CD8-positive, alpha-beta memory T cell (primary cell): ENCODE measurements around the gene MORN1. TPM values are rescaled to one million over a fixed set of nuclear protein-coding genes. Genes with fewer than 3 reads are reported as not detected.

Source experiments
- CTCF ChIA-PET: fragments of 350-600 bp; sonication (Branson Sonifier 250); formaldehyde crosslinking; loops from one replicate; lab custom pipeline; 2021; ENCODE audit warnings: antibody characterized with exemption; lab: Charles Lee
- POLR2A ChIA-PET: fragments of 350-600 bp; sonication (Branson Sonifier 250); formaldehyde crosslinking; loops from one replicate; lab custom pipeline; 2021; ENCODE audit warnings: antibody characterized with exemption; lab: Charles Lee
- DNase-seq, 5 donors: peaks; one replicate each; pipeline versions ENCODE4 v3.0.0 to v3.0.0-alpha.2; 2020 to 2022; ENCODE audit warnings: mixed read lengths in 1 of 5
- H3K27ac ChIP-seq: one replicate; pipeline ENCODE4 v1.7.0; 2013; ENCODE audit warnings: low read depth, mild to moderate bottlenecking, low read length, moderate library complexity
- H3K27me3 ChIP-seq: 2 replicates; pipeline ENCODE4 v1.7.0; 2013; ENCODE audit warnings: low read length, mild to moderate bottlenecking; ENCODE audit not compliant: insufficient read depth, poor library complexity, severe bottlenecking
- H3K36me3 ChIP-seq: 2 replicates; pipeline ENCODE4 v1.7.0; 2013; ENCODE audit warnings: mild to moderate bottlenecking, low read length, moderate library complexity; ENCODE audit not compliant: insufficient read depth
- H3K4me1 ChIP-seq: 2 replicates; pipeline ENCODE4 v1.7.0; 2013; ENCODE audit warnings: mild to moderate bottlenecking, low read length, moderate library complexity; ENCODE audit not compliant: insufficient read depth
- H3K4me3 ChIP-seq: 2 replicates; pipeline ENCODE4 v1.7.0; 2013; ENCODE audit warnings: mild to moderate bottlenecking, low read length
- H3K9me3 ChIP-seq: 2 replicates; pipeline ENCODE4 v1.7.0; 2013; ENCODE audit warnings: mild to moderate bottlenecking, low read length
- H3K27ac Mint-ChIP-seq, 8 donors: one replicate each; pipeline ENCODE4 v1.8.0; 2020 to 2021; ENCODE audit warnings: mixed read lengths in 8 of 8, mild to moderate bottlenecking in 6 of 8, inconsistent platforms in 3 of 8, moderate library complexity in 3 of 8
- H3K27me3 Mint-ChIP-seq, 2 donors: one replicate each; pipeline ENCODE4 v1.8.0; 2020 to 2021; ENCODE audit warnings: mixed read lengths in 2 of 2, mild to moderate bottlenecking in 1 of 2, moderate library complexity in 1 of 2
- H3K36me3 Mint-ChIP-seq, 3 donors: one replicate each; pipeline ENCODE4 v1.8.0; 2020 to 2021; ENCODE audit warnings: mixed read lengths in 3 of 3, inconsistent platforms in 1 of 3, mild to moderate bottlenecking in 1 of 3
- H3K4me1 Mint-ChIP-seq, 3 donors: one replicate each; pipeline ENCODE4 v1.8.0; 2020 to 2021; ENCODE audit warnings: mixed read lengths in 3 of 3, inconsistent platforms in 1 of 3, mild to moderate bottlenecking in 1 of 3
- H3K4me3 Mint-ChIP-seq, 7 donors: one replicate each; pipeline ENCODE4 v1.8.0; 2020 to 2021; ENCODE audit warnings: mixed read lengths in 7 of 7, mild to moderate bottlenecking in 6 of 7, moderate library complexity in 4 of 7, inconsistent platforms in 2 of 7
- H3K9me3 Mint-ChIP-seq, 5 donors: one replicate each; pipeline ENCODE4 v1.8.0; 2020 to 2022; ENCODE audit warnings: mixed read lengths in 5 of 5, mild to moderate bottlenecking in 3 of 5, moderate library complexity in 2 of 5, inconsistent platforms in 1 of 5
- polyA plus RNA-seq: library from polyadenylated mRNA; unstranded; fragments of 300-500 nt; fragmentation: Illumina TruSeq; gene quantifications from one replicate; pipeline ENCODE4 v1.2.3, GENCODE V29; 2021
- total RNA-seq, 2 experiments: library from RNA; stranded (reverse); gene quantifications; one replicate each; pipeline ENCODE4 v1.2.3, GENCODE V29; 2021

Gene MORN1
- total and polyA plus RNA-seq, 3 experiments from 2014 or later = 3.3 to 10.4 (median 9.4) TPM

DNA sequence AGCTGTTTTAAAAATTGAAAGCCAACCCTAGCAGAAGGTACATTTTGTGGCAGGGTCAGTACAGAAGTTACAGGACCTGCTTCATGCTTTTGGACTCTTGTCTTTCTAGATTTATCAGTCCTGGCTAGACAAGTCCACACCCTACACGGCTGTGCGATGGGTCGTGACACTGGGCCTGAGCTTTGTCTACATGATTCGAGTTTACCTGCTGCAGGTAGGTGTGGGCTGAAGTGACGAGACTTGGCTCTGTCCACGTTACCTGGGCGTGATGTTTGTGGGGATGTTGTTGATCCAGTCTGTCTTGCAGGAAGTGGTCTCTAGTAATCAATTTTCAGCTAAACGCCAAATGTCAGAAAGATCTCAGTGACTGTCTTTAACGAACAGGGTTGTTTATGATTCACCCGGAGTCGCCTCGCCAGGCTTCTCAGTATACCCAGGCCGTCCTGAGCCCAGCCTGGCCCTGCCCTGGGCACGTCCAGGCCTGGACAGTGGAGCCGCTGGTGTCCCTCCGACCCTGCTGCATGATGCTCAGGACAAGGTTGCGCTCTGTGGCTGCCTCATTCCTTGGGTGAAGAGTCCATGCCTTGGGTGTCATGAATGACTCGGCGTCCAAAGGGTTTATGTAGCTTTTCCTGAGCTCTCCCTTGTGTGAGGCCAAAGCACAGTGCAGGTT lies 5.8 kb upstream of the MORN1 start:
- no peaks in the 10 kb centered on the region for H3K9me3 Mint-ChIP-seq
- H3K4me1 Mint-ChIP-seq = peaks cover 32 to 60% (median 49%) of the 10 kb centered on the region in 3 donors
- H3K4me1 ChIP-seq = peaks cover 26% of the 10 kb centered on the region
- ChIA-PET POLR2A (no interaction called here), CTCF (interaction anchor here (1.6 kb wide), 1 partner anchor 202 kb away, joined by 6 read pairs; the partner anchor contains the start of gene FAAP20)
- DNase-seq = no peak
- peaks cover 61% of the 10 kb centered on the region for H3K36me3 ChIP-seq
- no peaks in the 10 kb centered on the region for H3K27me3 Mint-ChIP-seq
- peak overlapping the region in 4 of 8 donors; percentile 17 to 56 (median 47) for H3K27ac Mint-ChIP-seq
- peaks cover 0 to 85% (median 10%) of the 10 kb centered on the region in 3 donors for H3K36me3 Mint-ChIP-seq
- H3K27ac ChIP-seq = no peak overlapping the region
- no peaks in the 10 kb centered on the region for H3K9me3 ChIP-seq
- no peaks in the 10 kb centered on the region for H3K27me3 ChIP-seq
- H3K4me3 ChIP-seq = no peak overlapping the region
- peak overlapping the region in 1 of 7 donors; percentile 30 for H3K4me3 Mint-ChIP-seq

DNA sequence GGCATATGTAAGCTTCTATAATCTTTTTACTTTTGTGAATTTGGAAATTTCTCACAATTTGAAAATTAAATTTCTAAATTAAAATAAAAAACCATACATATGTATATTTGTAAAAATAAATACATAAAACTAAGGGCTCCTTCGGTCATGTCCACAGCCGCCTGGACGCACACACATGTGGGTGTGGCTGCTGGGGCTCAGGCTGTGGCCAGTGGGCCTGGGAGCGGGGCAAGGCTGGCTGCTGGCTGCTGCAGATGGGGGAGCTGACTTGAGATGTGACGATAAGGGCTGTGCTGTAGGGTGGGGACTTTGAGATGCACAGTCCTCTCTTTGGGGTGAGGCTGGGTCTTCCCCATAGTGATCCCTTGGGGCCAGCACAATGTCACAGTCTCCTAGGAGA lies 5.1 kb upstream of the MORN1 start:
- Histone ChIP-seq H3K4me1 (peaks cover 27% of the 10 kb centered on the region), H3K27me3 (no peaks in the 10 kb centered on the region), H3K9me3 (no peaks in the 10 kb centered on the region), H3K36me3 (peaks cover 54% of the 10 kb centered on the region), H3K4me3 (no peak overlapping the region), H3K27ac (no peak overlapping the region)
- peaks cover 0 to 78% (median 9%) of the 10 kb centered on the region in 3 donors for H3K36me3 Mint-ChIP-seq
- no peaks in the 10 kb centered on the region for H3K27me3 Mint-ChIP-seq
- ChIA-PET POLR2A (no interaction called here), CTCF (interaction anchor here (1.6 kb wide), 1 partner anchor 202 kb away, joined by 6 read pairs; the partner anchor contains the start of gene FAAP20)
- no peak for DNase-seq
- peak overlapping the region in 2 of 8 donors; percentile 34 to 56 for H3K27ac Mint-ChIP-seq
- H3K4me1 Mint-ChIP-seq = peaks cover 32 to 60% (median 50%) of the 10 kb centered on the region in 3 donors
- peak overlapping the region in 1 of 7 donors; percentile 30 for H3K4me3 Mint-ChIP-seq
- H3K9me3 Mint-ChIP-seq = no peaks in the 10 kb centered on the region

DNA sequence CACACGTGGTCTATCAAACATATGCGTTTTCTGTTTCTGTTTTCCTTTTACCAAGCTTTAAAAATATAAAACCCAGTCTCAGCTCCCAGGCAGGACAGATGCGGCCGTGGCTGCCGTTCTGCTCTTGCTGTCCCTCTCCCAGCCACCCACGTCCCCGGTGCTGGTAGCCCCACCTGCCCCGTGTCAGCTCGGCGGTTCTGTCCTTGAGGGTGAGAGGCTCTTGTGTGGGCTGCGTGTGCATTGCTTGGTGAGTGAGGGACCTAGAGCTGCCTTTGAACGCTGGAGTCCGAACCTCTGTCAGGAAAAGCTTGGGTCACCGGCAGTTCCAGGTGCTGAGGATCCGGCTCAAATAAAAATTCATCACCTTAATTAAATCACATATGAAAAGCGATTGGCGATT lies 4.7 kb upstream of the MORN1 start:
- Mint-ChIP-seq H3K27ac (peak overlapping the region in 2 of 8 donors; percentile 24 to 56), H3K27me3 (no peaks in the 10 kb centered on the region), H3K4me1 (peaks cover 32 to 61% (median 50%) of the 10 kb centered on the region in 3 donors), H3K4me3 (no peak overlapping the region), H3K36me3 (peaks cover 0 to 76% (median 9%) of the 10 kb centered on the region in 3 donors), H3K9me3 (no peaks in the 10 kb centered on the region)
- CTCF ChIA-PET = interaction anchor here (1.6 kb wide), 1 partner anchor 201 kb away, joined by 6 read pairs; the partner anchor contains the start of gene FAAP20
- Histone ChIP-seq H3K4me3 (no peak overlapping the region), H3K36me3 (peaks cover 52% of the 10 kb centered on the region), H3K27me3 (no peaks in the 10 kb centered on the region), H3K4me1 (peaks cover 27% of the 10 kb centered on the region), H3K27ac (no peak overlapping the region), H3K9me3 (no peaks in the 10 kb centered on the region)
- DNase-seq = no peak
- POLR2A ChIA-PET = no interaction called here

DNA sequence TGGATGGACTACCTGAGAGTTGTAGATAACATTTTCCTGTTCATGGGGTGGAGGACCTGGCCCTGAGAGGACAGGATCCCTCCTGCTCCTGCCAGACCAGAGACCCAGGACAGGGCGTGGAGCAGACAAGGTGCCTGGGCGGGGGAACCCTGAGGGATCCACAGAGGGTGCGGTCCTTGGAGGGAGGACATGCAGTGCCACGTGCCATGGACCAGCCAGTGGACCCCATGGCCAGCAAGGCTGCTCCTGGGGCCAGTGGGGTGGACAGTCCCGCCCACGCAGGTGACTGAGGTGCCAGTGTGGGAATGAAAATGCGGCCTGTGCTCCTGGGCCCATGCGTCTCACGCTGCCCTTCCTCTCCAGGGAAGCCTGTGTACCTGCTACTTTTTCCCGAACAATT lies 3.9 kb upstream of the MORN1 start:
- peak overlapping the region in 2 of 7 donors; percentile 9 to 48 for H3K4me3 Mint-ChIP-seq
- Histone ChIP-seq H3K36me3 (peaks cover 44% of the 10 kb centered on the region), H3K9me3 (no peaks in the 10 kb centered on the region), H3K27ac (no peak overlapping the region), H3K4me1 (peaks cover 34% of the 10 kb centered on the region), H3K27me3 (no peaks in the 10 kb centered on the region), H3K4me3 (no peak overlapping the region)
- H3K27me3 Mint-ChIP-seq = no peaks in the 10 kb centered on the region
- no peaks in the 10 kb centered on the region for H3K9me3 Mint-ChIP-seq
- ChIA-PET POLR2A (no interaction called here), CTCF (interaction anchor here (1.6 kb wide), 1 partner anchor 200 kb away, joined by 6 read pairs; the partner anchor contains the start of gene FAAP20)
- no peak for DNase-seq
- peaks cover 0 to 69% (median 7%) of the 10 kb centered on the region in 3 donors for H3K36me3 Mint-ChIP-seq
- peaks cover 32 to 61% (median 44%) of the 10 kb centered on the region in 3 donors for H3K4me1 Mint-ChIP-seq
- H3K27ac Mint-ChIP-seq = peak overlapping the region in 2 of 8 donors; percentile 56 to 77

DNA sequence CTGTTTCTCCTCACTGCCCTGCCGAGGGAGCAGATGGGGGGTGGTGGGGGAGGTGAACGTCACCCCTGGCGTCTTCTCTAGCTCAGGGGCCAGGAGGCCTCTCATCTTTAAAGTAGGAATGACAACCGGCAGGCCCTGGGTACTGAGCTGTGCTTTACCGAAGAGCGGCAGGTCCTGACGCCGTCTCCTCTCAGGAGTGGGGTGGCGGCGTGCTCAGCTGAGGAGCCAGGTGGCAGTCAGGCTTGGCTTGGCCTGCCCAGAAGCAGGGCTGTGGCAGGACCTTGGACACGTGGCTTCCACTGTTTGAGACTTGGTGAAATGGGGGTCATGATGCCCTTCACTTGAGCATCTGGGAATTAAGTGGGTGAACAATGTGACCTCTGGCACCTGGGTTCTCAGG lies 3.4 kb upstream of the MORN1 start:
- POLR2A ChIA-PET = no interaction called here
- Histone ChIP-seq H3K27ac (no peak overlapping the region), H3K4me1 (peaks cover 34% of the 10 kb centered on the region), H3K4me3 (no peak overlapping the region), H3K36me3 (peaks cover 40% of the 10 kb centered on the region), H3K9me3 (no peaks in the 10 kb centered on the region), H3K27me3 (no peaks in the 10 kb centered on the region)
- no peak for DNase-seq
- Mint-ChIP-seq H3K4me1 (peaks cover 32 to 65% (median 49%) of the 10 kb centered on the region in 3 donors), H3K4me3 (peak overlapping the region in 2 of 7 donors; percentile 9 to 54), H3K27me3 (no peaks in the 10 kb centered on the region), H3K27ac (peak overlapping the region in 4 of 8 donors; percentile 43 to 93 (median 66)), H3K36me3 (peaks cover 0 to 64% (median 7%) of the 10 kb centered on the region in 3 donors), H3K9me3 (no peaks in the 10 kb centered on the region)
- CTCF ChIA-PET = interaction anchor here (1.1 kb wide), 1 partner anchor 200 kb away, joined by 3 read pairs; the partner anchor contains the start of gene FAAP20

DNA sequence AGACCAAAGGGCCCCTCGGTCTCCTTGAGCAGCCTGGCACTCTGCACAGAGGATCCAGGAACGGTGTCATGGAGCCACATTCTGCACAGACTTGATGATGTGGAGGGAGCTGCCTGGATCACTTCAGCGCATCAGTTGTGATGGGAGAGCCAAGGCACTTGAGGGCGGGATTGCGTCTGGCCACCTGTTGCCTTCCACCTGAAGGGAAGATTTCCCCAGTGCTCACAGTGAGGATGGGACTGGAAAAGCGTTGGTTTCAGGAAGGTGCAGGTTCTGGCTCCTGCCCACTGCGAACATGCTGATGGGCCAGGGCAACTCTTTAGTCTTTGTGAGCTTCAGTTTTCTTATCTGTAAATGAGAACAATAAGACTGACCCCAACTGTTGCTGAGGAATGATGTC lies 2.9 kb upstream of the MORN1 start:
- H3K27ac Mint-ChIP-seq = peak overlapping the region in 7 of 8 donors; percentile 24 to 93 (median 68)
- no peak for DNase-seq
- Histone ChIP-seq H3K9me3 (no peaks in the 10 kb centered on the region), H3K4me3 (no peak overlapping the region), H3K36me3 (peaks cover 35% of the 10 kb centered on the region), H3K27ac (no peak overlapping the region), H3K4me1 (peaks cover 34% of the 10 kb centered on the region), H3K27me3 (no peaks in the 10 kb centered on the region)
- POLR2A ChIA-PET = interaction anchor here (0.7 kb wide), 1 partner anchor 17 kb away, joined by 6 read pairs; the partner anchor contains the start of gene PEX10
- peaks cover 30 to 64% (median 46%) of the 10 kb centered on the region in 3 donors for H3K4me1 Mint-ChIP-seq
- peak overlapping the region in 2 of 7 donors; percentile 18 to 83 for H3K4me3 Mint-ChIP-seq
- no peaks in the 10 kb centered on the region for H3K27me3 Mint-ChIP-seq
- H3K9me3 Mint-ChIP-seq = no peaks in the 10 kb centered on the region
- peaks cover 0 to 59% (median 4%) of the 10 kb centered on the region in 3 donors for H3K36me3 Mint-ChIP-seq
- CTCF ChIA-PET = interaction anchor here (1.1 kb wide), 1 partner anchor 199 kb away, joined by 3 read pairs; the partner anchor contains the start of gene FAAP20

DNA sequence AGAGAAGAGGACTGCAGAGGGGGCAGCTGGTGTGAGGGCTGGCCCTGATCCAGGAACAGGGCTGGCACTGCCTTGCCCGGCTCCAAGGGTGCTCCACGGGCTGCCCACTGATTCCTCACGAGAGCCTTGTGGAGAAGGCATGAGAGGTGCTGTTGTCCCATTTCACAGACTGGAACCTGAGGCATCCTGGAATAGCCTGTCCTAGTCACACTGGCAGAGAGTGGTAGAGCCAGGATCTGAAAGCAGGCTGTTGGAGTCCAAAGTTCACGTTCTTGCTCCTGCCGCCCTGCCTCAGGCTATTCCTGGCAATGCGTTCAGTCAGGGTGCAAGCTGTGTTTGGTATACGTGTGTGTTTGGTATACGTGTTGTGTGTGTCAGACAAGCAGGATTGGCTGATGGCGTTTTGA lies 2.1 kb upstream of the MORN1 start:
- Histone ChIP-seq H3K27ac (no peak overlapping the region), H3K9me3 (no peaks in the 10 kb centered on the region), H3K4me3 (no peak overlapping the region), H3K27me3 (no peaks in the 10 kb centered on the region), H3K36me3 (peaks cover 29% of the 10 kb centered on the region), H3K4me1 (peaks cover 34% of the 10 kb centered on the region)
- POLR2A ChIA-PET = interaction anchor here (0.7 kb wide), 1 partner anchor 18 kb away, joined by 6 read pairs; the partner anchor contains the start of gene PEX10
- H3K4me1 Mint-ChIP-seq = peaks cover 28 to 58% (median 43%) of the 10 kb centered on the region in 3 donors
- H3K36me3 Mint-ChIP-seq = peaks cover 0 to 51% (median 2%) of the 10 kb centered on the region in 3 donors
- CTCF ChIA-PET = no interaction called here
- H3K9me3 Mint-ChIP-seq = no peaks in the 10 kb centered on the region
- no peaks in the 10 kb centered on the region for H3K27me3 Mint-ChIP-seq
- peak overlapping the region in 7 of 8 donors; percentile 11 to 89 (median 76) for H3K27ac Mint-ChIP-seq
- no peak for DNase-seq
- peak overlapping the region; percentile 66 to 90 (median 88) for H3K4me3 Mint-ChIP-seq
